HepG2 (cell line): Measurements from ENCODE around the gene ZNF3. TPM values are rescaled to one million over a fixed set of nuclear protein-coding genes. Genes with fewer than 3 reads are reported as not detected.

Experiments
- GZF1 ChIP-seq: sonication (generic); formaldehyde crosslinking; IDR thresholded peaks from 2 replicates; pipeline ENCODE4 v1.5.1; 2020; ENCODE audit warnings: mild to moderate bottlenecking, missing genetic modification reagents
- MYNN ChIP-seq: sonication (generic); formaldehyde crosslinking; IDR thresholded peaks from 2 replicates; pipeline ENCODE4 v1.4.0; 2020; ENCODE audit warnings: mild to moderate bottlenecking, low read depth, missing genetic modification reagents
- MYPOP ChIP-seq: sonication (generic); formaldehyde crosslinking; IDR thresholded peaks from 2 replicates; pipeline ENCODE4 v1.8.1; 2023; ENCODE audit warnings: mild to moderate bottlenecking, moderate library complexity, missing genetic modification reagents
- PRDM10 ChIP-seq: sonication (generic); formaldehyde crosslinking; IDR thresholded peaks from 2 replicates; pipeline ENCODE4 v1.4.0; 2020; ENCODE audit warnings: low read depth, missing genetic modification reagents
- REXO4 ChIP-seq: sonication (generic); formaldehyde crosslinking; IDR thresholded peaks from 2 replicates; pipeline ENCODE4 v1.8.0; 2022; ENCODE audit warnings: missing genetic modification reagents, mild to moderate bottlenecking, borderline replicate concordance
- SETDB1 ChIP-seq: sonication (generic); formaldehyde crosslinking; IDR thresholded peaks from 2 replicates; pipeline ENCODE4 v1.5.1; 2020; ENCODE audit warnings: missing genetic modification reagents, mild to moderate bottlenecking, borderline replicate concordance
- YEATS4 ChIP-seq: sonication (generic); formaldehyde crosslinking; IDR thresholded peaks from 2 replicates; pipeline ENCODE4 v1.4.0; 2020; ENCODE audit warnings: missing genetic modification reagents, borderline replicate concordance
- ZC3H13 ChIP-seq: sonication (generic); formaldehyde crosslinking; IDR thresholded peaks from 2 replicates; pipeline ENCODE4 v1.8.1; 2023; ENCODE audit warnings: mild to moderate bottlenecking, missing genetic modification reagents, moderate library complexity
- ZNF432 ChIP-seq: sonication (generic); formaldehyde crosslinking; IDR thresholded peaks from 2 replicates; pipeline ENCODE4 v1.5.0; 2020; ENCODE audit warnings: missing genetic modification reagents, mild to moderate bottlenecking, borderline replicate concordance
- ZNF512 ChIP-seq: sonication (generic); formaldehyde crosslinking; IDR thresholded peaks from 2 replicates; pipeline ENCODE4 v1.4.0; 2020; ENCODE audit warnings: mild to moderate bottlenecking, missing genetic modification reagents
- ZNF784 ChIP-seq: sonication (generic); formaldehyde crosslinking; IDR thresholded peaks from 2 replicates; pipeline ENCODE4 v1.5.1; 2020; ENCODE audit warnings: missing genetic modification reagents, mild to moderate bottlenecking, borderline replicate concordance
- ZSCAN22 ChIP-seq: sonication (generic); formaldehyde crosslinking; IDR thresholded peaks from 2 replicates; pipeline ENCODE4 v1.4.0; 2020; ENCODE audit warnings: mild to moderate bottlenecking, missing genetic modification reagents
- ZSCAN29 ChIP-seq: sonication (generic); formaldehyde crosslinking; conservative IDR thresholded peaks from 2 replicates; pipeline ENCODE4 v1.4.0; 2020; ENCODE audit warnings: mild to moderate bottlenecking, missing genetic modification reagents
- polyA plus RNA-seq, 8 experiments: library from polyadenylated mRNA; depleted of rRNA in 3 of 8; stranded (reverse) in 7 of 8; unstranded in 1 of 8; fragments of >200 nt; fragmentation: Illumina TruSeq in 4 of 8; extraction: Trizol in 4 of 8; gene quantifications; 2 replicates each; pipeline versions ENCODE4 v1.2.1 to v1.2.3, GENCODE V29; 2011 to 2016; ENCODE audit warnings: low read depth in 4 of 8, missing spikeins in 1 of 8, mixed read lengths in 1 of 8; ENCODE audit not compliant: insufficient read depth in 1 of 8
- total RNA-seq, 5 experiments: library from RNA; depleted of rRNA; stranded (reverse); fragments of >200 nt; fragmentation: Illumina TruSeq; extraction: Trizol; gene quantifications; 2 replicates each; pipeline ENCODE4 v1.2.3, GENCODE V29; 2016; ENCODE audit warnings: low read depth in 1 of 5
- TF ChIP-seq, protein P1 (sequence below): sonication (generic); formaldehyde crosslinking; IDR thresholded peaks from 2 replicates; pipeline ENCODE4 v1.4.0; 2020; ENCODE audit warnings: mild to moderate bottlenecking, missing genetic modification reagents
- TF ChIP-seq, protein P2 (sequence below): sonication (generic); formaldehyde crosslinking; IDR thresholded peaks from 2 replicates; pipeline ENCODE4 v1.4.0; 2020; ENCODE audit warnings: missing genetic modification reagents

Gene ZNF3
- total and polyA plus RNA-seq, 2 of the 13 experiments (the other 11 are each of a cell fraction or from before 2014, with no cell fraction given): 33.7 to 56.9 TPM

- TF ChIP-seq ZSCAN22 (CRISPR knock-in tag) (no peak), REXO4 (no peak), ZNF512 (CRISPR knock-in tag) (no peak), ZC3H13 (CRISPR knock-in tag) (no peak), SETDB1 (CRISPR knock-in tag) (no peak), MYNN (CRISPR knock-in tag) (no peak), ZNF784 (CRISPR knock-in tag) (no peak), ZSCAN29 (CRISPR knock-in tag) (no peak), ZNF432 (CRISPR knock-in tag) (no peak), YEATS4 (no peak), PRDM10 (CRISPR knock-in tag) (no peak), MYPOP (peak; percentile 39; the same call in 1 of the 2 replicates), GZF1 (CRISPR knock-in tag) (no peak)
- TF ChIP-seq, protein P1, sequence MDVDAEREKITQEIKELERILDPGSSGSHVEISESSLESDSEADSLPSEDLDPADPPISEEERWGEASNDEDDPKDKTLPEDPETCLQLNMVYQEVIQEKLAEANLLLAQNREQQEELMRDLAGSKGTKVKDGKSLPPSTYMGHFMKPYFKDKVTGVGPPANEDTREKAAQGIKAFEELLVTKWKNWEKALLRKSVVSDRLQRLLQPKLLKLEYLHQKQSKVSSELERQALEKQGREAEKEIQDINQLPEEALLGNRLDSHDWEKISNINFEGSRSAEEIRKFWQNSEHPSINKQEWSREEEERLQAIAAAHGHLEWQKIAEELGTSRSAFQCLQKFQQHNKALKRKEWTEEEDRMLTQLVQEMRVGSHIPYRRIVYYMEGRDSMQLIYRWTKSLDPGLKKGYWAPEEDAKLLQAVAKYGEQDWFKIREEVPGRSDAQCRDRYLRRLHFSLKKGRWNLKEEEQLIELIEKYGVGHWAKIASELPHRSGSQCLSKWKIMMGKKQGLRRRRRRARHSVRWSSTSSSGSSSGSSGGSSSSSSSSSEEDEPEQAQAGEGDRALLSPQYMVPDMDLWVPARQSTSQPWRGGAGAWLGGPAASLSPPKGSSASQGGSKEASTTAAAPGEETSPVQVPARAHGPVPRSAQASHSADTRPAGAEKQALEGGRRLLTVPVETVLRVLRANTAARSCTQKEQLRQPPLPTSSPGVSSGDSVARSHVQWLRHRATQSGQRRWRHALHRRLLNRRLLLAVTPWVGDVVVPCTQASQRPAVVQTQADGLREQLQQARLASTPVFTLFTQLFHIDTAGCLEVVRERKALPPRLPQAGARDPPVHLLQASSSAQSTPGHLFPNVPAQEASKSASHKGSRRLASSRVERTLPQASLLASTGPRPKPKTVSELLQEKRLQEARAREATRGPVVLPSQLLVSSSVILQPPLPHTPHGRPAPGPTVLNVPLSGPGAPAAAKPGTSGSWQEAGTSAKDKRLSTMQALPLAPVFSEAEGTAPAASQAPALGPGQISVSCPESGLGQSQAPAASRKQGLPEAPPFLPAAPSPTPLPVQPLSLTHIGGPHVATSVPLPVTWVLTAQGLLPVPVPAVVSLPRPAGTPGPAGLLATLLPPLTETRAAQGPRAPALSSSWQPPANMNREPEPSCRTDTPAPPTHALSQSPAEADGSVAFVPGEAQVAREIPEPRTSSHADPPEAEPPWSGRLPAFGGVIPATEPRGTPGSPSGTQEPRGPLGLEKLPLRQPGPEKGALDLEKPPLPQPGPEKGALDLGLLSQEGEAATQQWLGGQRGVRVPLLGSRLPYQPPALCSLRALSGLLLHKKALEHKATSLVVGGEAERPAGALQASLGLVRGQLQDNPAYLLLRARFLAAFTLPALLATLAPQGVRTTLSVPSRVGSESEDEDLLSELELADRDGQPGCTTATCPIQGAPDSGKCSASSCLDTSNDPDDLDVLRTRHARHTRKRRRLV (CRISPR knock-in tag): no peak
- TF ChIP-seq, protein P2, sequence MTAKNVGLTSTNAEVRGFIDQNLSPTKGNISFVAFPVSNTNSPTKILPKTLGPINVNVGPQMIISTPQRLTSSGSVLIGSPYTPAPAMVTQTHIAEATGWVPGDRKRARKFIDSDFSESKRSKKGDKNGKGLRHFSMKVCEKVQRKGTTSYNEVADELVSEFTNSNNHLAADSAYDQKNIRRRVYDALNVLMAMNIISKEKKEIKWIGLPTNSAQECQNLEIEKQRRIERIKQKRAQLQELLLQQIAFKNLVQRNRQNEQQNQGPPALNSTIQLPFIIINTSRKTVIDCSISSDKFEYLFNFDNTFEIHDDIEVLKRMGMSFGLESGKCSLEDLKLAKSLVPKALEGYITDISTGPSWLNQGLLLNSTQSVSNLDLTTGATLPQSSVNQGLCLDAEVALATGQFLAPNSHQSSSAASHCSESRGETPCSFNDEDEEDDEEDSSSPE (CRISPR knock-in tag): peak; percentile 41; the same call in 1 of the 2 replicates
Observed at GRCh38 chr7:100024020-100024619, 57.4 kb downstream of the ZNF3 start (continued).
